Measurements from ENCODE around the gene PKP1.

Gene PKP1

DNA sequence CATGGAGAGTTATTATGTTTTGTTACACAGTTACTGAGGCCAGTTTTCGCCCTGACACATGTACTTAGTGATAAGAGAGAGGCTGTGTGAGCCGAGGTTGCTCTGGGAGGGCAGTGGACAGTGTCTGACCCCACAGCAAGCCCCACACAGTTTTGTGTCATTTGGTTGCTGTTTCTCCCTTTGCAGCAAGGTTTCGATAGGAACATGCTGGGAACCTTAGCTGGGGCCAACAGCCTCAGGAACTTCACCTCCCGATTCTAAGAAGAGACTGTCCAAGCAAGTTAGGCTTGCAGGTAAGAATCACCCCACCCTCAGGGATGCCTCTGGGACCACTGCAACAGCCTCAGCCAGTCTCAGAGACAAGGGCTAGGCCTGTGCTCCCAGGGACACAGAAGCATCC lies 45.3 kb downstream of the PKP1 start:
- DNase-seq (ENCODE audit: low read depth, low spot score) = no peak

DNA sequence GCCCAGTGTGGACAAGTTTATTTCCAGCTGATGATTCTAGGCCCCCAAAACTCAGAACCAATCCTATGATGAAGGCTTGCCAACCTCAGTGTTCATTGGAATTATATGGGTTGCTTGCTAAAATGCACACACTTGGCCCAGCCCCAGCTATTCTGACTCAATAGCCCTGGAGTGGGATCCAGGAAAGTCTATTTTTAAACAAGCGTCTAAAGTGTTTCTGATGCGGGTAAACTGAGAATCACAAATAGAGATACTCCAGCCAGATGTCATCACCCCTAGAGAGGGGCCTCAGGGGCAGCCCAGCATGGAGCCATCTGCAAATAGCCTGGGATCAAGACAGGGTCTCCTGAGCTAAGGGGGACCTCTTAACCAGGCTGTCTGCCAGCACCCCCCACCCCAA lies 46.0 kb downstream of the PKP1 start:
- DNase-seq (ENCODE audit: low read depth, low spot score) = peak; percentile 27

GRCh38 chr1:201329801-201330200 lies 46.5 kb downstream of the PKP1 start:
- no peak for DNase-seq (ENCODE audit: low read depth, low spot score)

DNA sequence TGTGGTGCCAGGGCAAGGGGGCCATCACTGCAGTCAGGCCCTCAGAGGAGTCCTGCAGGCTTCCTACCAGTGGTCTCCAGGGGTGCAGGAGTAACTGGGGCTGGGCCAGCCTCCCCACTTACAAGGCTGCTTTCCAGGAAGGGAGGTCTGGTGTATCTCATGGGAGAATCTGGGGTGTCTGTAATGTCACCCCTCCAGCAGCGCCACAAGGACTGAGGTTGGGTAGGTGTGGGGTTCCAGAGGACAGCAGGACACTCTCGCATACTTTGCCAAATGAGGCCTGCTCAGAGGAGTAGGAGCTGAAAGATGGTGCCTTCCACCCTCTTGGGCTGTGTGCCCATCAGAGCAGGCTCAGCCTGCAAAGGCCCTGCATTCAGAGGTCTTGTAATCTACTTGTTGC lies 47.2 kb downstream of the PKP1 start:
- DNase-seq (ENCODE audit: low read depth, low spot score) = no peak

- no peak for DNase-seq (ENCODE audit: low read depth, low spot score)
These were observed 47.9 kb downstream of the PKP1 start for GRCh38 chr1:201331166-201331565.

- no peak for DNase-seq (ENCODE audit: low read depth, low spot score)
These were observed 48.7 kb downstream of the PKP1 start for GRCh38 chr1:201332021-201332420.

- no peak for DNase-seq (ENCODE audit: low read depth, low spot score)
These were observed 49.5 kb downstream of the PKP1 start for GRCh38 chr1:201332616-201333335.

- DNase-seq (ENCODE audit: low read depth, low spot score) = no peak
These were observed 51.2 kb downstream of the PKP1 start for GRCh38 chr1:201334325-201335173.

- no peak for DNase-seq (ENCODE audit: low read depth, low spot score)
These were observed 52.0 kb downstream of the PKP1 start for GRCh38 chr1:201335174-201335870.

GRCh38 chr1:201335901-201336300 lies 52.6 kb downstream of the PKP1 start:
- DNase-seq (ENCODE audit: low read depth, low spot score) = no peak

GRCh38 chr1:201336711-201337450 lies 53.6 kb downstream of the PKP1 start:
- no peak for DNase-seq (ENCODE audit: low read depth, low spot score)

GRCh38 chr1:201341377-201341776 lies 58.1 kb downstream of the PKP1 start:
- no peak for DNase-seq (ENCODE audit: low read depth, low spot score)

DNA sequence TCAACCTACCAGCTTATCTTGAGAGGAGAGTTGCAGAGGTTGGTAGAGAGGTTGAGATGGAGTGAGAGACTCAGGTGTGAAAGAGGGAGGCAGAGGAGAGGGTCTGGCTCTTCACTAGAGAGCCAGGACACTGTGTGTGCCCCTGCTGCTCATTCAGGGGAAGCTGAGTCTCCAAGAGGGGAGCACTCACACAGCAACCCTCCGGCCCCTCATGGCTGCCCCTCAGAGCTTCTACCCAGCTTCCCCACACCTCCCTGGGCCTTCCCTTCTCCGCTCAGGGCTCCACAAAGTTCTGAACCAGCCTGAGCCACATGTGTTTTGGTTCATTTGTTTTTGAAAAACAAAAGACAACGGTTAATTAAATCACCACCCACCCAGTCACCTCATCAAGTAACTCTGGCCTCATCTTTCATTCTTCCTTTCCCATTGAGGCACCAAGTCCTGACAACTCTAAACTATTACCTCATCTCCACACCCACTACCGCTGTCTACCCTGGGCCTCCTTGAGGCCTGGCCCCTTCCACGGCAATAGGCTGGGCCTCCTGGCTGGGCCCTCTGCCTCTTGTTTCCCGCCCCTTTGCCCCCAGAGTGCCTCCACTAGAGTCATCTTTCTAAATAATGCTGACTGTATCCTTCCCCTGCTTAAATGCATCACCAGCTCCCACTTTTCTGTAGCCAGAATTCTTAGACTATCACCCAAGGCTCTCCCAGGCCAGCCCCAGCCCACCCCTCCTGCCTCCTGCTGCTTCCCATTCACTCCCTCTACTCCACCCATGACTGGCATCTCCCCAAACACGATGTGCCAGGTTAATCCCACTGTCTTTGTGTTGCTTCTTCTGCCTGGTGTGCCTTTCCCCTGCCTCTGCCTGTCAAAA lies 61.1 kb downstream of the PKP1 start:
- no peak for DNase-seq (ENCODE audit: low read depth, low spot score)

DNA sequence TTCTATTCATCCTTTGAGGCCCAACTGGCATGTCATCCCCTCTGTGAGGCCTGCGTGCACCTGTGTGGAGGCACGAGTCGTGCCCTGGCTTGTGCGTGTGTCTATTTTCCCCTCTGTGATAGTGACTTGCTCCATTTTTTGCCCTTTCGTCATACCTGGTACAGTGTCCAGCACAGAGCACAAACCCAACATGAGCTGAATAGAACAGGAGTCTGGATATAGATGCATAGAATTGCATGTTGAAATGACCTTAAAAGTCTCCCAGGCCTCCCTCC lies 61.7 kb downstream of the PKP1 start:
- DNase-seq (ENCODE audit: low read depth, low spot score) = no peak

GRCh38 chr1:201346337-201346939 lies 63.1 kb downstream of the PKP1 start:
- peak; percentile 60 for DNase-seq (ENCODE audit: low read depth, low spot score)

GRCh38 chr1:201346987-201347386 lies 63.7 kb downstream of the PKP1 start:
- DNase-seq (ENCODE audit: low read depth, low spot score) = no peak

GRCh38 chr1:201347498-201348210 lies 64.3 kb downstream of the PKP1 start:
- DNase-seq (ENCODE audit: low read depth, low spot score) = no peak

GRCh38 chr1:201348211-201348566 lies 64.9 kb downstream of the PKP1 start:
- peak; percentile 52 for DNase-seq (ENCODE audit: low read depth, low spot score)

GRCh38 chr1:201349092-201349491 lies 65.8 kb downstream of the PKP1 start:
- DNase-seq (ENCODE audit: low read depth, low spot score) = no peak

GRCh38 chr1:201350361-201350725 lies 67.0 kb downstream of the PKP1 start:
- no peak for DNase-seq (ENCODE audit: low read depth, low spot score)

All from astrocyte of the hippocampus (primary cell).